HG03378 (cell line): ENCODE data around the gene MATR3.
"Not testable (repeated sequence)": the region's sequence is repeated elsewhere in the genome, so short reads cannot be mapped to it uniquely, and the experiment has no call there.

ENCODE experiments used
- ATAC-seq: cut with Tn5 transposase; IDR thresholded peaks from one replicate; pipeline ENCODE4 v1.9.1; 2021; ENCODE audit warnings: mild to moderate bottlenecking, moderate library complexity; ENCODE audit not compliant: unreplicated experiment

The MATR3 gene

GRCh38 chr5:139345442-139345841 lies 51.9 kb downstream of the MATR3 start:
- ATAC-seq: not testable (repeated sequence)

DNA sequence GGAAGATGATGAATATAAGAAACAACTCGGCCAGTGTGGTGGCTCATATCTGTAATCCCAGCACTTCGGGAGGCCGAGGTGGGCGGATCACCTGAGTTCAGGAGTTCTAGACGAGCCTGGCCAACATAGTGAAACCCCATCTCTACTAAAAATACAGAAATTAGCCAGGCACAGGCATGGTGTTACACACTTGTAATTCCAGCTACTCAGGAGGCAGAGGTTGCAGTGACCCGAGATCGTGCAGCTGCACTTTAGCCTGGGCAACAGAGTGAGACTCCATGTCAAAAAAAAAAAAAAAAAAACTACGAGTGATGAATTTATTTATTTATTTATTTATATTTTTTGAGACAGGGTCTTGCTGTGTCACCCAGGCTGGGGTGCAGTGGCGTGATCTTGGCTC lies 54.3 kb downstream of the MATR3 start:
- not testable (repeated sequence) for ATAC-seq

- ATAC-seq: no peak
Measured at GRCh38 chr5:139354186-139354585, 60.6 kb downstream of the MATR3 start.

DNA sequence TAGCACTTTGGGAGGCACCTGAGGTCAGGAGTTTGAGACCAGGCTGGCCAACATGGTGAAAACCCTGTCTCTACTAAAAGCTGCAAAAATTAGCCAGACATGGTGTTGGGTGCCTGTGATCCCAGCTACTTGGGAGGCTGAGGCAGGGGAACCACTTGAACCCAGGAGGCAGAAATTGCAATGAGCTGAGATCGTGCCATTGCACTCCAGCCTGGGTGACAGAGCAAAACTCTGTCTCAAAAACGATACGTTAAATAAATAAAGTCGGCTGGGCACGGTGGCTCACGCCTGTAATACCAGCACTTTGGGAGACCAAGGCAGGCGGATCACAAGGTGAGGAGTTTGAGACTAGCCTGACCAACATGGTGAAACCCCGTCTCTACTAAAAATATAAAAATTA lies 62.4 kb downstream of the MATR3 start:
- ATAC-seq: not testable (repeated sequence)

DNA sequence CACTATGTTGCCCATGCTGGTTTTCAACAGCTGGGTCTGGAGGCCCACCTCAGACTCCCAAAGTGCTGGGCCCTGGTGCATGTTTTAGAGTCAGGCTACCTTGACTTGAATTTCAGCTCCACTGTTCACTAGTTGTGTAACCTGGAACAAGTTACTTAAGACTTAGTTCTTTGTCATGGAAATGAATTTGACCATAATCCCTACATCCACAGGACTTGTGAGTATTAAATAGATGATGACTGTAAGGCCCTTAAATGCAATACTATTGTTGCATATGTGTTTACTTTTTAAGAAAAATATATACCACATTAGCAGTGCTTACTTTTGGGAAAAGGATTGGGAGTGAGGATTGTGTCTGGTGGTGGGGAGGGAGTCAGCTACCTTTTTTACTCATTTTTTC lies 64.5 kb downstream of the MATR3 start:
- ATAC-seq: no peak

- ATAC-seq: no peak
Measured at GRCh38 chr5:139360384-139360783, 66.8 kb downstream of the MATR3 start.

GRCh38 chr5:139361835-139362429 lies 68.4 kb downstream of the MATR3 start:
- no peak for ATAC-seq

DNA sequence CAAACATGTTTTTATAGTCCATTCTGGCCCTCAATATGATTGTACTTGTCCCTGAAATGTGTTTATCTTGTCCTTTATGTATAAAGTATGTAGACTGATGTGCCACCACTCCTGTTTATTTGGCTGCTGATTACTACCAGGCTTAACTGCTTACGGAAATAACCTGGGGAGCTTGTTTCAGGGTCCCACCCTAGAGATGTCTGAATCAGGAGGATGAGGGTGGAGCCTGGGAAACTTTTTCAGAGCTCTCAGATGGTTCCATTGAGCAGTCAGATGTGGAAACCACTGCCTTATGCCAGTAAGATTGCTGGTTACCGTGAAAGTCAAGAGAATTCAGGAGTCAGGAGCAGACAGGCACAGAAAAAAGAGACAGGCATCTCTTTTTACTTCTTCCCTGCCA lies 70.4 kb downstream of the MATR3 start:
- ATAC-seq: no peak

DNA sequence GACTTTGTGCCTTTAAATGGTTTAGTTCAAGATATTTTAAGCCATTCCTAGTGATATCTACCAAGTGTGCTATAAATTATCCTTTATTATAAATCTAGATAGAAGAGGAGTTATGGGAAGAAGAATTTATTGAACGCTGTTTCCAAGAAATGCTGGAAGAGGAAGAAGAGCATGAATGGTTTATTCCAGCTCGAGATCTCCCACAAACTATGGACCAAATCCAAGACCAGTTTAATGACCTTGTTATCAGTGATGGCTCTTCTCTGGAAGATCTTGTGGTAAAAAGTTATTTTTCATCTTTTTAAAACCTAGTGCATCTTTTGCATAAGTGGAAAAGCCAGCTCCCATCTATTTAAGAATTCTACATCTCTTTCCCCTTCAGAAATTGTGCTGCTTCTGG lies 70.9 kb downstream of the MATR3 start:
- ATAC-seq: no peak

- no peak for ATAC-seq
Measured at GRCh38 chr5:139368613-139369012, 75.1 kb downstream of the MATR3 start.

DNA sequence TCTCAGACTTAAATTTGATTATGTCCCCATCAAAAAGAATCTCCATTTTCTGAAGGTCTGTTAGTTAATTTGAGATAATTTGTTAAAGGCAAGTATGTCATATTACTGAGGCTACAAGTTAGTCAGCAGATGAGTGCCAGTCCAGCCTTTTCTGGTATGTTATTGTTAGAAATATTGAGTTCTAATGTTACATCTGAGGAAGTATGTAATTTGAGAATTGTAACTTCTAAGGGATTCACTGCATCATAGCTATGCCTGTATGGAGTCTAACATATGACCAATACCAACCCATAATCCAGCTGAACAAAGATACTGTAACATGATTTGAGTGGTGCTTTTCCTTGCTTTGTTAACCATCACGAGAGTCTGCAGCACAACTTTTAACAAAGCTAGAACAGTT lies 75.6 kb downstream of the MATR3 start:
- no peak for ATAC-seq

GRCh38 chr5:139371482-139372435 lies 78.2 kb downstream of the MATR3 start:
- ATAC-seq: no peak

- no peak for ATAC-seq
Measured at GRCh38 chr5:139374909-139375308, 81.4 kb downstream of the MATR3 start.

- ATAC-seq: no peak
Measured at GRCh38 chr5:139376364-139376763, 82.8 kb downstream of the MATR3 start.

DNA sequence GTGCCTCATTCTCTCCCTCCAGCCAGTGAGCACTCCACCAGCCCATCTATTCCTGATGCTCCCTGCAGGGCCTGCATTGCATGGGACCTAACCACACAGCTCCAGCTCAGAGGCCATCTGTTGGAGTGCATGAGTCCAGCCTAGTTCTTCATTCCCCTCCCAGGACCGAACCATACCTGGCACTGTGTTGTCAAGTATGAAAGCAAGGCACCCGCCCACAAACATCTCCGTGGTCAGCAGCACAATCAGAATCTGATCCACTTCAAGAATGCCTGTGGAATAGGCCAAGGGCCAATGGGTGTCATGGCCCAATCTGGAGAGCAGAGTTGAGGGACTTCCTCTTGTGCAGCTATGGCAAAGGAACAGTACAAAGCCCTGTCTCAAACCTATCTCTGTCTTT lies 83.7 kb downstream of the MATR3 start:
- no peak for ATAC-seq

DNA sequence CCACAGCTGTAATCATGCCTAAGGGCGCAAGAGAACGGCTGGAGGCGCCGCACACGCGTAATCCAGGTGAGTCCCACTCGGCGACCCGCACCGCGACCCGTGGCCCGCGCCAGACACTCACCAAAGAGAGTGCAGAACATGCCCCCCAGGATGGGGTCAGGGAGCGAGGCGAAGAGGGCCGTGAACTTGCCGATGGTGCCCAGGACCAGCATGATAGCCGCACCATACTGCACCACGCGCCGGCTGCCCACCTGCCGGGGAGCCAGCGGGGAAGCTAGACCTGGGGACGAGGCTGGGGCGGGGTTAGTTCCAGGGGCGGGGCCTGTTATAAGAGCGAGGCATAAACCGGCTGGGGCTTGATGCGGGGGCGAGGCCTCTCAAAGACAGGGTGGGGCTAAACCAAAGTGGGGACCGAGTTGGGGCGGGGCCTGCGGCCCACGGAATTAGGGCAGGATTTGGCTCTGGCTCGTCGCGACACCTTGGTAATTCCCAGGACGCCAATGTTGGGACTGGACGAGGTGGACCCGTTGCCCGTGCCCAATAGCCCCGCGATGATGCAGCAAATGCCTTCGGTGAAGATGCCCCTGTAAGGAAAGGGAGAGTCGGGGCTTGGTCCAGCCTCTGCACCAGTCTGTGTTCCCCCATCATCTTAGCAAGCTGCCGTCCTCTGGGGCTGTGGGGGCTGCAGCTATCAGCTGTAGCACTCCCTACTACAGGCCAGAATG lies 84.7 kb downstream of the MATR3 start:
- ATAC-seq: no peak

DNA sequence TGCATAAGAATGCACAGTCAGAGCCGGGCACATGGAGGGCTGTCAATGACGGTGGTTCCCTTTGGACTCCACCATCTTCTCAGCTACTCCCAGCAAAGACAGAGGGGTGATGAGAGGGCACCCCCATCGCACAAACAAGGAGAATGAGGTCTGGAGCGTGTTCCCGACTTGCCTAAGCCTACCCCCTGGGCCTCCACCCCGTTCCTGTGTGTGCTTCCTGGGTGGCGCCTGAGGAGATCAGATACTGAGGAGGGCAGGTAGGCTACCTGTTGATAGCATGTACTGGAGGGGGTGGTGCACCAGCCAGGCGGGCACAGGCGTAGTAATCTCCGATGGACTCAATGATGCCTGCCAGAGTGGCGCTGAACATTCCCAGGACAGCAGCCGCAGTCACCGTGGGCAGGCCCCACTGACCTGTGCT lies 85.4 kb downstream of the MATR3 start:
- ATAC-seq: no peak

DNA sequence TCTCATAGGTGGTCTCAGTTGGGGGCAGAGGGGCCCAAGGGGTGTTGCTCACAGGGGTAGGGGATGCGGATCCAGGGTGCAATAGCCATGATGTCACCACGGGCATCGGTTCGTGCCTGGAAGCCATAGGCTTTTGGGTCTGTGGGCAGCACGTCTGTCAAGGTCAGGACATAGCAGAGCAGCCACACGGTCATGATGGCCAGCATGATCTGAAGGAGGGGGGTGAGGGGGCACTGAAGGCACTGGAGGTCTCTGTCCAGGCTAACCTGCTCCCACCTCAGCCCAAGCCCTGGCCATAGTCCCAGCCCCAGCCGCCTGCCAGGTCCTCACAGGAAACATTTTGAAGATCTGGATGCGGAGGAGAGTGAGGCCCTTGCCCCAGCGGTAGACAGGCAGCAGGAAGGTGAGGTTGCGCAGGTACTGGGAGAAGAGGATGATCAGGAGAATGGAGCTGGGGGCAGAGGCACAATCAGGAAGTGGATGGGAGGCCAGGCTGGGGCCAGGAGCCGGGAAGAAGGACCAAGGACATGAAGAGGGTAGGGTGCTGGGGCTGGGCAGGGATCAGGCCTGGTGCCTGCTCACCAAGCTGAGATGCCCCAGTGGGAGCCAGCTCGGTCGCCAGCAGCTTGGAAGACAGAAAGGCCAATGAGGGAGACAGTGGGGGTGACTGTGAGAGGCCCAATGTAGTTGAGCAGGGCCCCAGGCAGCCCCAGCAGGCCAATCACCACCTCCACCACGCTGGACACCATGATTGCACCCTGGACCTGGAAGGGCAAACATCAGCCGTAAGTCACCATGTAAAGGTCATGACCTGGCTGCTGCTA lies 86.3 kb downstream of the MATR3 start:
- ATAC-seq: no peak
